ENCODE measurements around the gene UXT. TPM values are rescaled to one million over a fixed set of nuclear protein-coding genes. Genes with fewer than 3 reads are reported as not detected.
"Not testable (repeated sequence)": the region's sequence is repeated elsewhere in the genome, so short reads cannot be mapped to it uniquely, and the experiment has no call there.

The UXT gene
- total RNA-seq, 1 donor from 2014 or later: 95.1 TPM

DNA sequence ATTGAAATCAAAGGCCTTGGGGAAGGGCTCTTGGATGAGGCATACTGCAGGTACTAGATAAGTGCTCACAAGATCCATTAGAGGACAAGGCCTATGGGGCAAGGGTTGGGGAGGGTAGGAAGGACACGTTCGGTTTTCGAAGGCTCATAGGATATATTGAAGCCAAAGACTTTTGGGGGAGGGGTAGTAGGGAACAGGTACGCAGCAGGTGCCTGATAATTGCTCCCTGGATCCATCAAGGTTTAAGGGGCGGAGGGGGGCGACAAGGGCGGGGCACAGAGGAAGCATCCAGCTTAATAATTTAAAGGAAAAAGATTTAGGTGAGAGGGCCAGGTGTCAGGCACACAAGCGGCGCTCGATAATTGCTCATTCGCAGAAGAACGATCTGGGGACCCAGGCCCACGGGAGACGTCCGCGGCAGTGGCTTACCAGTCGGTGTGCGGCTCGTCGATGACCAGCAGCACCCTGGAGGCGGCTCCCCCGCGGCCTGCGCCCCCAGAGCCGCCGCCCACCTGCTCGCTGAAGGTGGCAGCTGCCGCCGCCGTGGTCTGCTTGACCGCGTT, 40.0 kb downstream of the UXT start:
- no peak for DNase-seq (ENCODE audit: low spot score)

DNA sequence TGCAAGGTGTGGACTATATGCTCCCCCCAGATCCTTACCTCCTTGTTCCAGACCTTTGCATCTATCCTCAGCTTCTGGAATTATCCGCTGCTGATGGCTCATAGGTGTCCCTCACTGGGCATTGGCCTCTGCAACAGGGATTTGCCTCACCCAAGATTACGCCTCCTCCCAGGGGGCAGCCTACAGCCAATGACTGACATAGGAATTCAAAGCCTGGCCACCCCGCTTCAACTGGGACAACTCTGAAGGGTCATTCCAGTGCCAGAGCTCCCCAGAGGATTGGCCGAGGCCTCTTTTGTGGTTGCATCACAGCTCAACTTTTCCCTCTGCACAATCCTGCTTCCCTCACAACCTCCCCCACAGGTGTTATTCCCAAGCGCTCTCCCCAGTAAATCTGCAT, 44.4 kb downstream of the UXT start:
- DNase-seq (ENCODE audit: low spot score): no peak

DNA sequence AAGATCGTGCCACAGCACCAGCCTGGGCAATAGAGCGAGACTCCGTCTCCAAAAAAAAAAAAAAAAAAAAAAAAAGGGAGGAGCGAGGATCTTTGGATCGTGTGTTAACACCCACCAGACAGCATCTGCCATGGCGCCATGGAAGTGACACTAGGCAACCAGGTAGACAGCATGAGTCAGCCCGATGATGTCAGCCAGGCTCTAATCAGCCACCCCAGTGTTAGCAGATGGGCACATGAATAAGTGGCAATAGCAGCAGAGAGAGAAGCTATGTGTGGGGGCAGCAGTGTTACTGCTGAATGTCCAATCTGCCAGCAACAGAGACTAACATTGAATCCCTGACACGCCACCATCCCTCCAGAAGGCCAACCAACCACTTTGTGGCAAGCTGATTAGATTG, 45.9 kb downstream of the UXT start:
- no peak for DNase-seq (ENCODE audit: low spot score)

DNA sequence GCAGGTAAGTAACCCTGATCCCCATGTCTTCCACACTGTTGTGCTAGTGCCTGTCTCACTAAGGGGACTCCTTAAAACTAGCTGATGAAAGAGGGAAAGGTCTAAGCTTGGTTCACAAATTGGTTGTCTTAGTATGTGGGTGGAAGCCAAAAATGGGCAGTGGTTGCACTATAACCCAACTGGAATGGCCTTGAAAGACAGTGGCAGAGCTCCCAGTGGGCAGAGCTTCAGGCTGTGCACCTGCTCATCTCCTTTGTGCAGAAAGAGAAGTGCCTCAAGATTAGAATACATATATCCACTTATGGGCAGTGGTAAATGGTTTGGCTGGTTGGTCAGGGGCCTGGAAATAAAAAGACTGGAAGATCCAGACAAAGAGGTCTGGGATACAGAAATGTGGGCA, 46.6 kb downstream of the UXT start:
- no peak for DNase-seq (ENCODE audit: low spot score)

GRCh38 chrX:47611926-47612325, 47.1 kb downstream of the UXT start:
- no peak for DNase-seq (ENCODE audit: low spot score)

DNA sequence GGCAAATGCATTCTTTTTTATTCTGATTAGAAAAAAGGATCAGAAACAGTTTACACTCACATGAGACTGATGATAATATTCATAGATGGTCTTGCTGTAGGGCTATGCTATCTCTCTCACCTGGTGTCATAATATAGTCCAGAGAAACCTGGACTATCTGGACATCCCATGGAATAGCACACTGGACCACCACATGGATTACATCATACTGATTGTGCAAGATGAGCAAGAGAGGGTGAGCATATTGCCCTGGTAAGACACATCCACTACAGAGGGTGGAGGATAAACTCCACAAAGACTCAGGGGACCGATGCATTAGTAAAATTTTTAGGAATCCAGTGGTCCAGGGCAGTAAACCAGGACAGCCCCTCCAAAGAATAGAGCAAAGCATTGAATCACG, 47.5 kb downstream of the UXT start:
- DNase-seq (ENCODE audit: low spot score): no peak

GRCh38 chrX:47610511-47610910, 48.5 kb downstream of the UXT start:
- no peak for DNase-seq (ENCODE audit: low spot score)

GRCh38 chrX:47608130-47608810, 50.7 kb downstream of the UXT start:
- DNase-seq (ENCODE audit: low spot score): no peak

DNA sequence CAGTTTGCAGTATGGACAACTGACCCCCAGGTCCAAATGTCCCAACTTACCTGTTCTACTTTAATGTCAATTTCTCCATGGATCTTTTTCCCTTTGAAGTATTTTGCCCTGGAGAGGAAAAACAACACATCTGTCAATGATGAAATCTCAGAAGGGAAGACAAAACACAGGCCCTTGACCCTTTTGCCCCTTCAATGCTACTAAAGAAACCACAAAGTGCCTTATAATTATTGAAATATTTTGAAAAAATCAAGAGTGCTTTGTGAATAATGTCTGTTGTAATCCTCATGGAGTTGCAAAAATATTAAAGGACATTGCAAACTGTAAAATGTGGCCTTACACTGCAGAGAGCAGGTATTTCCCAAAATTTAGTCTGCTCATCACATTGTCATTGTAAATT, 51.9 kb downstream of the UXT start:
- DNase-seq (ENCODE audit: low spot score): no peak

DNA sequence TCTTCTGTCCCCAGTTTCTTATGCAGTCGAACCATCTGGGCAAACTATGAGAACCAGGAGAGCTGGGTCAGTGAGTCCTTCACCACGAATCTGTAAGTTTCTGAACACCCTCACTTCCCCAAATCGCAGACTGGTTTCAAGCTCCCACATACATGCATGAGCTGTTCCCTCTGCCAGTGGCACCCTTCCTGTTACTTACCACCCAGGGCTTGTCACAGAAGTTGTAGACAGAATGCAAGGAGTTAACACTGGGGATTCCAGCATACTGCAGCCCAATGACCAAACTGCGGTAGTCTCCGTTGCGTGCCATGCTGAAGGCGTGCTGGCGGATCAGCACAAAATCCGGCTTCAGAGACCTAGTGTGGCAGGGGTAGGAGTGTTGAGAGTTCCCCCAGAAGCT, 54.0 kb downstream of the UXT start:
- DNase-seq (ENCODE audit: low spot score): no peak

DNA sequence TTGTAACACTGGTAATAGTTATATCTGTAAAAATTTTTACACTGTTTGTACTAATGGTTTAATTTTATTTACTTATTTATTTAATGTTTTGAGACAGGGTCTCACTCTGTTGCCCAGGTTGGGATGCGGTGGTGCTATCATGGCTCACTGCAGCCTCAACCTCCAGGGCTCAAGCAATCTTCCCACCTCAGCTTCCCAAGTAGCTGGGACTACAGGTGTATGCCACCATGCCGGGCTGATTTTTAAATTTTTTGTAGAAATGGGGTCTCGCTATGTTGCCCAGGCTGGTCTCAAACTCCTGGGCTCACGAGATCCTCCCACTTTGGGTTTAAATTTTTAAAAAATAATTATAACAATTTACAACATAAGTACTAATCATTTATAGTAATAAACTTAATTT, 55.9 kb downstream of the UXT start:
- DNase-seq (ENCODE audit: low spot score): not testable (repeated sequence)

Other genes with a start within 250 kb of the UXT start
- 15.7 TPM for gene ZNF41, start 176.0 kb downstream of the UXT start, total RNA-seq
- gene ARAF, start 98.0 kb downstream of the UXT start, total RNA-seq: 68.5 TPM
- 279 TPM for gene TIMP1, start 76.7 kb downstream of the UXT start, total RNA-seq
- 1.4 TPM for gene SYN1, start 39.3 kb downstream of the UXT start, total RNA-seq
- gene CFP, start 29.2 kb downstream of the UXT start, total RNA-seq: 4.3 TPM
- 33.0 TPM for gene ELK1, start 8.6 kb downstream of the UXT start, total RNA-seq
- gene ZNF81, start 177.7 kb upstream of the UXT start, total RNA-seq: 15.4 TPM